Endothelial cell of umbilical vein (primary cell): Measurements from ENCODE around the gene MUC5AC. TPM values are rescaled to one million over a fixed set of nuclear protein-coding genes. Genes with fewer than 3 reads are reported as not detected.

Experiments
- BruUV-seq: library from RNA; stranded (reverse); fragments of 400-500 nt; replicated peaks from 2 replicates; lab custom pipeline; 2021; lab: Mats Ljungman, UMichigan
- CTCF ChIA-PET: fragments of 300-600, 350-600 bp; sonication (Branson Sonifier 250); formaldehyde crosslinking; loops from one replicate; lab custom pipeline; 2021; ENCODE audit warnings: antibody characterized with exemption, inconsistent platforms; lab: Charles Lee
- POLR2A ChIA-PET: fragments of 300-600, 350-600 bp; sonication (Branson Sonifier 250); formaldehyde crosslinking; loops from one replicate; lab custom pipeline; 2021; ENCODE audit warnings: antibody characterized with exemption, inconsistent platforms; lab: Charles Lee
- DNase-seq: peaks from one replicate; pipeline ENCODE4 v3.0.0-alpha.2; 2011; ENCODE audit warnings: low read depth, low spot score
- FAIRE-seq: peaks from 2 replicates; lab custom pipeline; 2011; peaks lifted over from hg19 to GRCh38; lab: Jason Lieb, UNC
- H2AFZ ChIP-seq: 2 replicates; pipeline ENCODE4 v1.6.0; 2012; ENCODE audit warnings: low read depth, low read length, control low read depth, inconsistent platforms
- H3K27ac ChIP-seq: 2 replicates; pipeline ENCODE4 v1.5.1; 2011; ENCODE audit warnings: low read depth, mild to moderate bottlenecking, control low read depth, low read length, moderate library complexity; ENCODE audit not compliant: insufficient read depth
- H3K27me3 ChIP-seq, 2 experiments: 2 replicates each; pipeline versions ENCODE4 v1.6.0 to v1.6.1; 2011; ENCODE audit warnings: low read length in 2 of 2, mixed read lengths in 1 of 2; ENCODE audit not compliant: control insufficient read depth in 2 of 2, insufficient read depth in 2 of 2
- H3K36me3 ChIP-seq, 2 experiments: 2 replicates in 1 of 2; 3 replicates in 1 of 2; pipeline ENCODE4 v1.5.1; 2011; ENCODE audit warnings: low read length in 2 of 2, mild to moderate bottlenecking in 1 of 2, moderate library complexity in 1 of 2; ENCODE audit not compliant: control insufficient read depth in 2 of 2, insufficient read depth in 2 of 2; ENCODE audit errors: extremely low read depth in 1 of 2
- H3K4me1 ChIP-seq: 3 replicates; pipeline ENCODE4 v1.5.1; 2011; ENCODE audit warnings: mild to moderate bottlenecking, low read length; ENCODE audit not compliant: control insufficient read depth, insufficient read depth; ENCODE audit errors: extremely low read depth
- H3K4me2 ChIP-seq: 2 replicates; pipeline ENCODE4 v1.6.1; 2011; ENCODE audit warnings: low read length, control low read depth, mixed read lengths; ENCODE audit not compliant: insufficient read depth
- H3K4me3 ChIP-seq, 3 experiments: fragments of 200-600 bp in 1 of 3; sonication (generic), shearing (Covaris generic) in 1 of 3; replicated peaks in 1 of 3; 2 replicates each; pipeline ENCODE4 v1.5.1; 2011 to 2016; ENCODE audit warnings: control low read depth in 3 of 3, low read length in 3 of 3, mild to moderate bottlenecking in 2 of 3, inconsistent platforms in 1 of 3, low read depth in 1 of 3, moderate library complexity in 1 of 3; ENCODE audit not compliant: insufficient read depth in 1 of 3
- H3K79me2 ChIP-seq: 2 replicates; pipeline ENCODE4 v1.6.0; 2012; ENCODE audit warnings: low read length, inconsistent platforms; ENCODE audit not compliant: control insufficient read depth, insufficient read depth
- H3K9ac ChIP-seq: replicated peaks from 2 replicates; pipeline ENCODE3; 2011; ENCODE audit warnings: low read length, control low read depth; ENCODE audit not compliant: insufficient read depth; ENCODE audit errors: extremely low read depth
- H3K9me1 ChIP-seq: replicated peaks from 3 replicates; pipeline ENCODE4 v1.6.0; 2011; ENCODE audit warnings: mild to moderate bottlenecking, low read length; ENCODE audit not compliant: control insufficient read depth, insufficient read depth; ENCODE audit errors: extremely low read depth
- H3K9me3 ChIP-seq: replicated peaks from 2 replicates; pipeline ENCODE4 v1.5.1; 2012; ENCODE audit warnings: low read length, inconsistent platforms; ENCODE audit not compliant: control insufficient read depth, insufficient read depth
- H4K20me1 ChIP-seq: replicated peaks from 2 replicates; pipeline ENCODE3; 2011; ENCODE audit warnings: mild to moderate bottlenecking, low read length; ENCODE audit not compliant: control insufficient read depth, insufficient read depth; ENCODE audit errors: extremely low read depth
- CTCF ChIP-seq, 2 donors: IDR thresholded peaks; 1 replicate in 1 of 2; 2 replicates in 1 of 2; pipeline ENCODE4 v1.5.1; 2011; ENCODE audit warnings: low read length in 2 of 2, mild to moderate bottlenecking in 2 of 2, moderate library complexity in 2 of 2, control low read depth in 1 of 2, inconsistent platforms in 1 of 2, low read depth in 1 of 2; ENCODE audit not compliant: insufficient read depth in 1 of 2; ENCODE audit errors: extremely low read depth in 1 of 2
- EZH2 ChIP-seq: IDR thresholded peaks from 2 replicates; pipeline ENCODE4 v1.6.1; 2012; ENCODE audit warnings: borderline replicate concordance, low read depth, mild to moderate bottlenecking, moderate library complexity, low read length, inconsistent platforms; ENCODE audit not compliant: severe bottlenecking
- FOS ChIP-seq: IDR thresholded peaks from 2 replicates; pipeline ENCODE4 v1.6.1; 2011; ENCODE audit warnings: mild to moderate bottlenecking, low read length, moderate library complexity, borderline replicate concordance; ENCODE audit not compliant: insufficient read depth
- GATA2 ChIP-seq: IDR thresholded peaks from 2 replicates; pipeline ENCODE4 v1.7.0; 2011; ENCODE audit warnings: low read depth, mild to moderate bottlenecking, moderate library complexity, mixed read lengths, low read length; ENCODE audit not compliant: insufficient read length, insufficient read depth
- JUN ChIP-seq: IDR thresholded peaks from 2 replicates; pipeline ENCODE4 v1.6.1; 2011; ENCODE audit warnings: borderline replicate concordance, low read depth; ENCODE audit not compliant: insufficient read length, insufficient read depth
- MYC ChIP-seq: IDR thresholded peaks from one replicate; pipeline ENCODE4 v1.6.1; 2011; ENCODE audit warnings: mild to moderate bottlenecking, low read depth, low read length
- POLR2A ChIP-seq: IDR thresholded peaks from 2 replicates; pipeline ENCODE4 v1.6.1; 2012; ENCODE audit warnings: low read depth, mild to moderate bottlenecking, control low read depth, low read length
- POLR2AphosphoS5 ChIP-seq: IDR thresholded peaks from 2 replicates; pipeline ENCODE4 v1.6.1; 2012; ENCODE audit warnings: low read depth, mild to moderate bottlenecking, control low read depth, low read length, moderate library complexity; ENCODE audit not compliant: insufficient read depth
- dilution Hi-C: fragments of 300-500 bp; cut with MboI; formaldehyde crosslinking; loops from one replicate; pipeline ENCODE4 v1.15.0; 2019; ENCODE audit warnings: low sequenced_read_pairs; ENCODE audit not compliant: extremely low pct_ligation_motif_present
- intact Hi-C: fragments of 100-400 bp; cut with micrococcal nuclease; formaldehyde crosslinking; loops from one replicate; pipeline ENCODE4 v1.10.0; 2022
- polyA plus RNA-seq, 4 experiments: library from polyadenylated mRNA; depleted of rRNA in 3 of 4; stranded (reverse) in 3 of 4; unstranded in 1 of 4; fragments of >200 nt; gene quantifications; 2 replicates each; pipeline versions ENCODE4 v1.2.1 to v1.2.3, GENCODE V29; 2011 to 2012; ENCODE audit warnings: missing spikeins in 1 of 4
- total RNA-seq: library from RNA; stranded (reverse); gene quantifications from 2 replicates; pipeline ENCODE4 v1.2.3, GENCODE V29; 2021
- TF ChIP-seq, protein P1 (sequence below): IDR thresholded peaks from 2 replicates; pipeline ENCODE4 v1.6.1; 2011; ENCODE audit not compliant: insufficient read depth, insufficient read length

Gene MUC5AC
- total and polyA plus RNA-seq, 2 donors (not counting 3 experiments of a cell fraction or from before 2014, with no cell fraction given) = not detected

DNA sequence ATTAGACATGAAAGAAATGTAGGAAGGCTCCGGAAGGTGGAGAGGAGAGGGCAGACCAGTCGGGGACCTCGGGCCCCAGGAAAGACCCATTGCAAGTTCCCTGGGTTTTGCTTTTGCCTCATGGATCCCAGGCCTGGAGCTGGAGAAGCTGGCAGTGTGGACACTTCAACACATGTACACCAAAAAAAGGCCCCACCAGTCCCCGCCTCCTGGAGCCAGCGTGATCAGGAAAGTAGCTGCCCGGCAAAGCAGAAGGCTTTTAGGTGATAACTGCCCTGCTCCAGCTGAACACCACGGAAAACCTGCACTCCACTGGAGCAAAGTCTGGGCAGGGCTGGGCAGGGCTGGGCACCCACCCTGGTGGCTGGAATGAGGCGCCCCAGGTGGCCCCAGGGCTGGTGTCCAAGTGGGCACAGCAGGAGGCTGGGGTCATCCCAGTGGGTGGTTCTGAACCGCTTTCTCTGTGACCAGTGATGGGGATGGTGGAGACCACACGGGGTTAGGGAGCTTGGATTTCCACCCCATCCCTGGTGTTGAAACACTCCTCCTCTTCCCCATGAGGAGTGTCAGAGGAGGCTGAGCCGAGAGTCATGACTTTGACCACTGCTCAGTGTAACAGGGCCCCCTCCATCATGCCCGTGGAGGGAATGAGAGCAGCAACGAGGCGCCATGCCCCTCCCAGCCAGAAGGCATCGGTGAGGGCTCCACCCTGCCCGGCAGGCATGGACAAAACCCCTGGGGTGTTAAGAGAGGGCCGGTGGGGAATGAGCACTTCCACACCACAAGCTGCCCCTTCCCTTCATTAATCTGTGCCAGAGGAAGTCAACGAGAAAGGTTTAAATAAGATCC lies 16.9 kb upstream of the MUC5AC start:
- Histone ChIP-seq H3K4me1 (no peaks in the 10 kb centered on the region), H4K20me1 (no peaks in the 10 kb centered on the region), H3K9me1 (no peaks in the 10 kb centered on the region), H3K9ac (no peak overlapping the region), H3K79me2 (no peaks in the 10 kb centered on the region), H3K27ac (no peak overlapping the region), H3K4me2 (no peak overlapping the region), H3K9me3 (no peaks in the 10 kb centered on the region), H3K27me3 (peaks cover 2 to 5% of the 10 kb centered on the region in 2 experiments), H2AFZ (no peak overlapping the region), H3K36me3 (no peaks in the 10 kb centered on the region), H3K4me3 (no peak overlapping the region)
- ChIA-PET CTCF (no interaction called here), POLR2A (no interaction called here)
- dilution Hi-C loops = no loop called here
- no TSS peak for BruUV-seq
- FAIRE-seq (no peak), DNase-seq (no peak)
- no peak for TF ChIP-seq POLR2AphosphoS5
- no peak for TF ChIP-seq MYC
- TF ChIP-seq CTCF (IDR thresholded peaks at IDR 0.05; ENCODE audit: extremely low read depth in 1 of 2, insufficient read depth in 1 of 2, low read depth in 1 of 2, low read length in 2 of 2) = no peak
- TF ChIP-seq JUN = no peak
- no peak for TF ChIP-seq POLR2A
- no peak for TF ChIP-seq GATA2
- TF ChIP-seq, protein P1, sequence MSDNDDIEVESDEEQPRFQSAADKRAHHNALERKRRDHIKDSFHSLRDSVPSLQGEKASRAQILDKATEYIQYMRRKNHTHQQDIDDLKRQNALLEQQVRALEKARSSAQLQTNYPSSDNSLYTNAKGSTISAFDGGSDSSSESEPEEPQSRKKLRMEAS = no peak
- no peak for TF ChIP-seq FOS
- TF ChIP-seq EZH2 = no peak
- intact Hi-C loops = no loop called here
